IMR-90 (cell line): ENCODE results near the gene PIK3R3. TPM values are rescaled to one million over a fixed set of nuclear protein-coding genes. Genes with fewer than 3 reads are reported as not detected.

Source experiments
- ATAC-seq: fragments of 200-7000 bp; cut with Tn5 transposase; 2 replicates; pipeline ENCODE4 v1.9.1; 2020; ENCODE audit warnings: low read depth, mild to moderate bottlenecking, moderate library complexity
- BruUV-seq: library from RNA; stranded (reverse); fragments of 400-500 nt; replicated peaks from 2 replicates; lab custom pipeline; 2021; lab: Mats Ljungman, UMichigan
- CTCF ChIA-PET: fragments of 300-600 bp; formaldehyde crosslinking; extraction: SDS; loops from one replicate; lab custom pipeline; 2021; ENCODE audit warnings: antibody characterized with exemption; lab: Yijun Ruan, JAX
- POLR2A ChIA-PET: fragments of 300-600 bp; sonication (Branson Sonifier 250); formaldehyde crosslinking; loops from one replicate; lab custom pipeline; 2022; ENCODE audit warnings: antibody characterized with exemption; ENCODE audit not compliant: unreplicated experiment; lab: Charles Lee
- DNase-seq: peaks from one replicate; pipeline ENCODE4 v3.0.0; 2013
- H2AFZ ChIP-seq: replicated peaks from 2 replicates; pipeline ENCODE3; 2013; ENCODE audit warnings: low read length, mild to moderate bottlenecking; ENCODE audit not compliant: poor library complexity
- H2AK5ac ChIP-seq: 2 replicates; pipeline ENCODE4 v1.6.1; 2013; ENCODE audit warnings: low read depth, low read length, inconsistent platforms
- H2AK9ac ChIP-seq: replicated peaks from 2 replicates; pipeline ENCODE3; 2013; ENCODE audit warnings: mild to moderate bottlenecking, low read depth, low read length, moderate library complexity; ENCODE audit not compliant: poor library complexity
- H2BK120ac ChIP-seq: 2 replicates; pipeline ENCODE4 v1.6.1; 2013; ENCODE audit warnings: low read depth, low read length, inconsistent platforms
- H2BK15ac ChIP-seq: 3 replicates; pipeline ENCODE4 v1.6.1; 2013; ENCODE audit warnings: low read depth, low read length, inconsistent platforms
- H2BK20ac ChIP-seq: 2 replicates; pipeline ENCODE4 v1.6.1; 2013; ENCODE audit warnings: low read depth, mild to moderate bottlenecking, inconsistent platforms, low read length, moderate library complexity
- H2BK5ac ChIP-seq: 2 replicates; pipeline ENCODE4 v1.6.1; 2013; ENCODE audit warnings: mild to moderate bottlenecking, low read depth, low read length, inconsistent platforms; ENCODE audit not compliant: poor library complexity, severe bottlenecking
- H3K14ac ChIP-seq: replicated peaks from 2 replicates; pipeline ENCODE4 v1.6.1; 2013; ENCODE audit warnings: low read depth, low read length, inconsistent platforms
- H3K18ac ChIP-seq: 2 replicates; pipeline ENCODE4 v1.6.1; 2013; ENCODE audit warnings: low read depth, low read length, control low read depth
- H3K23ac ChIP-seq: 2 replicates; pipeline ENCODE4 v1.6.1; 2013; ENCODE audit warnings: low read depth, low read length, inconsistent platforms
- H3K27ac ChIP-seq: 2 replicates; pipeline ENCODE4 v1.5.1; 2013; ENCODE audit warnings: mild to moderate bottlenecking, control low read depth, low read length; ENCODE audit not compliant: insufficient read depth
- H3K27me3 ChIP-seq: 2 replicates; pipeline ENCODE4 v1.6.1; 2013; ENCODE audit warnings: low read length; ENCODE audit not compliant: control insufficient read depth, insufficient read depth
- H3K36me3 ChIP-seq: 2 replicates; pipeline ENCODE4 v1.6.1; 2013; ENCODE audit warnings: low read length, mixed read lengths; ENCODE audit not compliant: control insufficient read depth, insufficient read depth
- H3K4ac ChIP-seq: 2 replicates; pipeline ENCODE4 v1.6.1; 2013; ENCODE audit warnings: low read depth, low read length, inconsistent platforms
- H3K4me1 ChIP-seq: 2 replicates; pipeline ENCODE4 v1.6.1; 2013; ENCODE audit warnings: low read length, mixed read lengths; ENCODE audit not compliant: control insufficient read depth, insufficient read depth
- H3K4me2 ChIP-seq: 2 replicates; pipeline ENCODE4 v1.6.1; 2013; ENCODE audit warnings: low read depth, mild to moderate bottlenecking, control low read depth, low read length, moderate library complexity
- H3K4me3 ChIP-seq: 2 replicates; pipeline ENCODE4 v1.5.1; 2013; ENCODE audit warnings: low read depth, mild to moderate bottlenecking, control low read depth, low read length, moderate library complexity; ENCODE audit not compliant: insufficient read depth
- H3K56ac ChIP-seq: 2 replicates; pipeline ENCODE4 v1.6.1; 2013; ENCODE audit warnings: low read length, inconsistent platforms; ENCODE audit not compliant: insufficient read depth; ENCODE audit errors: extremely low read depth
- H3K79me1 ChIP-seq, 2 experiments: 2 replicates each; pipeline ENCODE4 v1.6.1; 2013; ENCODE audit warnings: low read length in 2 of 2, inconsistent platforms in 1 of 2, low read depth in 1 of 2
- H3K9ac ChIP-seq: 2 replicates; pipeline ENCODE4 v1.6.1; 2013; ENCODE audit warnings: low read depth, low read length, control low read depth
- H3K9me1 ChIP-seq: 2 replicates; pipeline ENCODE4 v1.6.1; 2013; ENCODE audit warnings: low read length, inconsistent platforms; ENCODE audit not compliant: insufficient read depth
- H3K9me3 ChIP-seq: 2 replicates; pipeline ENCODE4 v1.6.1; 2013; ENCODE audit warnings: low read length; ENCODE audit not compliant: control insufficient read depth, insufficient read depth
- H4K20me1 ChIP-seq: 2 replicates; pipeline ENCODE4 v1.6.1; 2013; ENCODE audit warnings: low read length, inconsistent platforms; ENCODE audit not compliant: insufficient read depth
- H4K5ac ChIP-seq: 2 replicates; pipeline ENCODE4 v1.6.1; 2013; ENCODE audit warnings: mild to moderate bottlenecking, low read depth, low read length, control low read depth
- H4K8ac ChIP-seq, 2 experiments: 2 replicates each; pipeline ENCODE4 v1.6.1; 2013; ENCODE audit warnings: low read depth in 2 of 2, low read length in 2 of 2, control low read depth in 1 of 2, inconsistent platforms in 1 of 2
- H4K91ac ChIP-seq: 2 replicates; pipeline ENCODE4 v1.6.1; 2013; ENCODE audit warnings: low read depth, low read length, inconsistent platforms; ENCODE audit not compliant: insufficient read depth
- CEBPB ChIP-seq: IDR thresholded peaks from 2 replicates; pipeline ENCODE4 v1.6.1; 2012; ENCODE audit warnings: low read depth, low read length, improper control_type of control experiment
- MAZ ChIP-seq: IDR thresholded peaks from 2 replicates; pipeline ENCODE4 v1.6.1; 2012; ENCODE audit warnings: low read depth, mild to moderate bottlenecking, low read length, improper control_type of control experiment, moderate library complexity, borderline replicate concordance
- NFE2L2 ChIP-seq: fragments of 150-350 bp; IDR thresholded peaks from 2 replicates; pipeline ENCODE4 v1.6.1; 2016; ENCODE audit warnings: low read depth, mild to moderate bottlenecking, low read length
- WGBS, 2 experiments: methylation state at CpG; one replicate each; pipeline versions ENCODE4 v1.1.5 to v1.1.7; 2013; ENCODE audit warnings: missing lambda C conversion rate in 2 of 2; ENCODE audit not compliant: insufficient read length in 1 of 2; ENCODE audit errors: extremely low coverage in 2 of 2; 5-methylcytosine and 5-hydroxymethylcytosine counted together
- dilution Hi-C: fragments of 300-500 bp; cut with HindIII; formaldehyde crosslinking; loops from one replicate; pipeline ENCODE4 v1.14.3; 2018; ENCODE audit warnings: low sequenced_read_pairs; ENCODE audit not compliant: unreplicated experiment
- in situ Hi-C: fragments of 300-500 bp; cut with MboI; formaldehyde crosslinking; loops from 3 replicates; pipeline ENCODE4 v1.14.3; 2019; ENCODE audit warnings: low sequenced_read_pairs, inconsistent platforms, mixed read lengths
- intact Hi-C: fragments of 100-400 bp; cut with micrococcal nuclease; formaldehyde crosslinking; loops from 2 replicates; pipeline ENCODE4 v1.10.0; 2022
- polyA plus RNA-seq, 3 experiments: library from polyadenylated mRNA; depleted of rRNA; stranded (reverse); fragments of >200 nt; gene quantifications; 2 replicates each; pipeline ENCODE4 v1.2.3, GENCODE V29; 2012; ENCODE audit warnings: low replicate concordance in 1 of 3
- total RNA-seq: library from RNA; depleted of rRNA; stranded (reverse); fragments of >200 nt; gene quantifications from 2 replicates; pipeline ENCODE4 v1.2.3, GENCODE V29; 2012

PIK3R3 gene
- total and polyA plus RNA-seq, 2 of the 4 experiments (the other 2 are of a cell fraction): 5.3 to 9.9 TPM

DNA sequence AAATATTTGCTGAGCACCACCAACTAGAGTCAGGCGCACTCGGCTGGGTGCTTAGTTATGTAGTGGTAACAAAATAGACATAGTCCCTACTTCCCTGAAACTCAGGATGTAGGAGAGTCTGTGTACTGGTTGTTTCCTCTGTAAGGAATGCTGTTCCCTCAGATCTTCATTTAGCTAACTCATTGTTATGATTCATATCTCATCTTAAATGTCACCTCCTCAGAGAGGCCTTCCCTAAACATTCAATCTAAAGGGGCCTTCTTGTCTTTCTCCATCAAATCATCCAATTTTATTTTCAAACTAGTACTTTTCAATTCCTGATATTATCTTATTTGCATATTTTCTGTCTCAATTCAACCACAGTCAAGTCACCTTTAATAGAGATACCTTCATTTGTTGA, 132.9 kb downstream of the PIK3R3 start:
- Histone ChIP-seq H2BK15ac (no peak overlapping the region), H3K9me3 (no peaks in the 10 kb centered on the region), H3K56ac (no peak overlapping the region), H4K20me1 (no peaks in the 10 kb centered on the region), H3K4me3 (no peak overlapping the region), H2BK20ac (no peak overlapping the region), H2AK9ac (no peak overlapping the region), H2AFZ (no peak overlapping the region), H3K4ac (no peak overlapping the region), H3K36me3 (no peaks in the 10 kb centered on the region), H3K27me3 (no peaks in the 10 kb centered on the region), H3K18ac (no peak overlapping the region), H4K8ac (no peak overlapping the region), H3K4me2 (no peak overlapping the region), H3K4me1 (peaks cover 3% of the 10 kb centered on the region; the same call in 1 of the 2 replicates), H3K14ac (no peak overlapping the region), H4K91ac (no peak overlapping the region), H2AK5ac (no peak overlapping the region), H3K9me1 (peaks cover 15% of the 10 kb centered on the region; the same call in 1 of the 2 replicates), H2BK5ac (no peak overlapping the region), H2BK120ac (no peak overlapping the region), H3K79me1 (peaks cover 12 to 22% of the 10 kb centered on the region in 2 experiments), H3K9ac (no peak overlapping the region), H4K5ac (no peak overlapping the region), H3K23ac (no peak overlapping the region), H3K27ac (no peak overlapping the region)
- ChIA-PET CTCF (interaction anchor here (0.6 kb wide), 1 partner anchor 80 kb away, joined by 3 read pairs; no protein-coding TSS in a partner anchor), POLR2A (no interaction called here)
- in situ Hi-C loops: no loop called here
- DNase-seq (no peak), ATAC-seq (no peak)
- BruUV-seq: no TSS peak
- dilution Hi-C loops: no loop called here
- no peak for TF ChIP-seq CEBPB
- no peak for TF ChIP-seq MAZ
- TF ChIP-seq NFE2L2: no peak
- intact Hi-C loops: no loop called here
- no CpG with 5 or more reads among the region's 2 CpGs for WGBS, 2 experiments
